ENCODE measurements around the gene MAP2K5.

The MAP2K5 gene

GRCh38 chr15:67587754-67588153 lies 45.3 kb downstream of the MAP2K5 start:
- no peak for DNase-seq (ENCODE audit: low read depth in 2 of 2)
- TF ChIP-seq CTCF (IDR thresholded peaks at IDR 0.05; ENCODE audit: low read depth, low read length) = no peak
- H3K4me3 ChIP-seq (replicated peaks in 1 of 2; ENCODE audit: low read depth in 2 of 2, low read length in 2 of 2) = no peak overlapping the region

GRCh38 chr15:67590191-67590590 lies 47.7 kb downstream of the MAP2K5 start:
- no peak for TF ChIP-seq CTCF (IDR thresholded peaks at IDR 0.05; ENCODE audit: low read depth, low read length)

GRCh38 chr15:67592245-67592644 lies 49.7 kb downstream of the MAP2K5 start:
- TF ChIP-seq CTCF (IDR thresholded peaks at IDR 0.05; ENCODE audit: low read depth, low read length) = no peak
- DNase-seq (ENCODE audit: low read depth in 2 of 2) = no peak
- H3K4me3 ChIP-seq (replicated peaks in 1 of 2; ENCODE audit: low read depth in 2 of 2, low read length in 2 of 2) = no peak overlapping the region

More at GRCh38 chr15:67590191-67590590, 47.7 kb downstream of the MAP2K5 start:
- no peak for DNase-seq (ENCODE audit: low read depth in 2 of 2)
- H3K4me3 ChIP-seq (replicated peaks in 1 of 2; ENCODE audit: low read depth in 2 of 2, low read length in 2 of 2) = no peak overlapping the region

GRCh38 chr15:67593562-67593961 lies 51.1 kb downstream of the MAP2K5 start:
- H3K4me3 ChIP-seq (replicated peaks in 1 of 2; ENCODE audit: low read depth in 2 of 2, low read length in 2 of 2) = no peak overlapping the region
- DNase-seq (ENCODE audit: low read depth in 2 of 2) = no peak
- TF ChIP-seq CTCF (IDR thresholded peaks at IDR 0.05; ENCODE audit: low read depth, low read length) = no peak

- DNase-seq (ENCODE audit: low read depth in 2 of 2) = no peak
- H3K4me3 ChIP-seq (replicated peaks in 1 of 2; ENCODE audit: low read depth in 2 of 2, low read length in 2 of 2) = no peak overlapping the region
- TF ChIP-seq CTCF (IDR thresholded peaks at IDR 0.05; ENCODE audit: low read depth, low read length) = no peak
Measured at GRCh38 chr15:67594770-67595169, 52.3 kb downstream of the MAP2K5 start.

GRCh38 chr15:67595572-67595971 lies 53.1 kb downstream of the MAP2K5 start:
- no peak for DNase-seq (ENCODE audit: low read depth in 2 of 2)
- no peak for TF ChIP-seq CTCF (IDR thresholded peaks at IDR 0.05; ENCODE audit: low read depth, low read length)
- no peak overlapping the region for H3K4me3 ChIP-seq (replicated peaks in 1 of 2; ENCODE audit: low read depth in 2 of 2, low read length in 2 of 2)

- no peak overlapping the region for H3K4me3 ChIP-seq (replicated peaks in 1 of 2; ENCODE audit: low read depth in 2 of 2, low read length in 2 of 2)
- peak; percentile 22 to 31 for DNase-seq (ENCODE audit: low read depth in 2 of 2)
- no peak for TF ChIP-seq CTCF (IDR thresholded peaks at IDR 0.05; ENCODE audit: low read depth, low read length)
Measured at GRCh38 chr15:67601073-67601472, 58.6 kb downstream of the MAP2K5 start.

All from cardiac fibroblast (primary cell).